ENCODE results near the gene HS6ST1.

HS6ST1 gene

GRCh38 chr2:128232965-128233789, 85.5 kb downstream of the HS6ST1 start:
- DNase-seq = peak; percentile 44 to 78 (median 69)

GRCh38 chr2:128228894-128229293, 89.8 kb downstream of the HS6ST1 start:
- DNase-seq = no peak

- DNase-seq = no peak
Measured at GRCh38 chr2:128227862-128228261, 90.8 kb downstream of the HS6ST1 start.

- no peak for DNase-seq
Measured at GRCh38 chr2:128219891-128220290, 98.8 kb downstream of the HS6ST1 start.

- DNase-seq = no peak
Measured at GRCh38 chr2:128217671-128218070, 101.0 kb downstream of the HS6ST1 start.

GRCh38 chr2:128215897-128216642, 102.6 kb downstream of the HS6ST1 start:
- no peak for DNase-seq

Measured in activated naive CD4-positive, alpha-beta T cell (primary cell).